Upper lobe of left lung (tissue), 4 donors: ENCODE measurements around the gene LIPM.

Source experiments
- CTCF ChIP-seq, 6 experiments: fragments of 450-650 bp in 4 of 6; fragments of 200-600 bp in 2 of 6; sonication (generic) in 2 of 6; IDR thresholded peaks; one replicate each; pipeline ENCODE4 v1.5.1; 2016 to 2019; ENCODE audit warnings: antibody characterized with exemption in 6 of 6
- EP300 ChIP-seq, 4 donors: sonication (generic); formaldehyde crosslinking; IDR thresholded peaks; one replicate each; pipeline ENCODE4 v1.5.1; 2017; ENCODE audit warnings: antibody characterized with exemption in 4 of 4, control low read depth in 2 of 4
- POLR2A ChIP-seq, 4 donors: fragments of 450-650 bp; IDR thresholded peaks; one replicate each; pipeline ENCODE4 v1.5.1; 2016 to 2017; ENCODE audit warnings: antibody characterized with exemption in 4 of 4, mild to moderate bottlenecking in 2 of 4
- POLR2AphosphoS5 ChIP-seq, 2 donors: sonication (generic); formaldehyde crosslinking; IDR thresholded peaks; one replicate each; pipeline ENCODE4 v1.5.1; 2017; ENCODE audit warnings: antibody characterized with exemption in 2 of 2

GRCh38 chr10:88854684-88855083 lies 52.2 kb downstream of the LIPM start:
- TF ChIP-seq POLR2AphosphoS5 (IDR thresholded peaks at IDR 0.05) (no peak), CTCF (IDR thresholded peaks at IDR 0.05) (no peak), POLR2A (IDR thresholded peaks at IDR 0.05) (no peak), EP300 (IDR thresholded peaks at IDR 0.05) (no peak)
